ENCODE data around the gene BDKRB1.

DNA sequence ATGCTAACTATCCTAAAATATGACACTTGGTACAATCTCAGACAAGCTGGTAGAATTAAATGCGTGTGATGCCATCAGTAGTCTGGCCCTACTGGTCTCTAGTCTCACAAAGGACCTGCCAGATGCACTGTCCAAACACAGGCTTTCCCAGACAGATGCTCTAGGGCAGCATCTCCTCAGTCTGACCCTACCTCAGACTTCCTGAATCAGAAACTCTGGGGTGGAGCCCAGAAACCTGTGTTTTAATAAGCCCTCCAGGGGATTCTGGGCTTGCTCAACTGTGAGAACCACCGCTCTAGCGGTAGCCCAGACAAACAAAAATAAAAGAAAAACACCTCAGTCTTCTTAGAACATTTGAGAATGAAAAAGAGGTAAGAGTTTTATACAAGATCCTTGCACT is 48.0 kb downstream of the BDKRB1 start:
- TF ChIP-seq, protein P1, sequence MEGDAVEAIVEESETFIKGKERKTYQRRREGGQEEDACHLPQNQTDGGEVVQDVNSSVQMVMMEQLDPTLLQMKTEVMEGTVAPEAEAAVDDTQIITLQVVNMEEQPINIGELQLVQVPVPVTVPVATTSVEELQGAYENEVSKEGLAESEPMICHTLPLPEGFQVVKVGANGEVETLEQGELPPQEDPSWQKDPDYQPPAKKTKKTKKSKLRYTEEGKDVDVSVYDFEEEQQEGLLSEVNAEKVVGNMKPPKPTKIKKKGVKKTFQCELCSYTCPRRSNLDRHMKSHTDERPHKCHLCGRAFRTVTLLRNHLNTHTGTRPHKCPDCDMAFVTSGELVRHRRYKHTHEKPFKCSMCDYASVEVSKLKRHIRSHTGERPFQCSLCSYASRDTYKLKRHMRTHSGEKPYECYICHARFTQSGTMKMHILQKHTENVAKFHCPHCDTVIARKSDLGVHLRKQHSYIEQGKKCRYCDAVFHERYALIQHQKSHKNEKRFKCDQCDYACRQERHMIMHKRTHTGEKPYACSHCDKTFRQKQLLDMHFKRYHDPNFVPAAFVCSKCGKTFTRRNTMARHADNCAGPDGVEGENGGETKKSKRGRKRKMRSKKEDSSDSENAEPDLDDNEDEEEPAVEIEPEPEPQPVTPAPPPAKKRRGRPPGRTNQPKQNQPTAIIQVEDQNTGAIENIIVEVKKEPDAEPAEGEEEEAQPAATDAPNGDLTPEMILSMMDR (conservative IDR thresholded peaks at IDR 0.05), result no peak
- no peak for TF ChIP-seq ZFX (IDR thresholded peaks at IDR 0.05)
